H1 (cell line): Measurements from ENCODE around the gene SPOCK2. TPM values are rescaled to one million over a fixed set of nuclear protein-coding genes. Genes with fewer than 3 reads are reported as not detected.

Experiments used
- BACH1 ChIP-seq: IDR thresholded peaks from 2 replicates; pipeline ENCODE4 v1.6.1; 2012; ENCODE audit warnings: low read length, improper control_type of control experiment
- CBX8 ChIP-seq: fragments of 300-800, 300-1000 bp; sonication (generic); IDR thresholded peaks from 2 replicates; pipeline ENCODE4 v1.7.1; 2016; ENCODE audit warnings: low read depth, low read length, borderline replicate concordance
- CHD1 ChIP-seq: IDR thresholded peaks from 2 replicates; pipeline ENCODE4 v1.6.1; 2012; ENCODE audit warnings: low read depth, low read length, improper control_type of control experiment
- CHD7 ChIP-seq: fragments of 300-600 bp; sonication (generic); IDR thresholded peaks from 2 replicates; pipeline ENCODE4 v1.7.1; 2012; ENCODE audit warnings: low read length, moderate library complexity, mild to moderate bottlenecking, inconsistent platforms; ENCODE audit not compliant: insufficient replicate concordance
- E2F6 ChIP-seq: IDR thresholded peaks from 2 replicates; pipeline ENCODE4 v1.6.1; 2012; ENCODE audit warnings: inconsistent platforms
- EP300 ChIP-seq, 2 experiments: IDR thresholded peaks; 1 replicate in 1 of 2; 2 replicates in 1 of 2; pipeline ENCODE4 v1.6.1; 2011 to 2012; ENCODE audit warnings: low read depth in 2 of 2, low read length in 2 of 2, mild to moderate bottlenecking in 2 of 2, borderline replicate concordance in 1 of 2, inconsistent platforms in 1 of 2, moderate library complexity in 1 of 2
- JUN ChIP-seq: IDR thresholded peaks from 2 replicates; pipeline ENCODE4 v1.6.1; 2011; ENCODE audit warnings: low read depth, mild to moderate bottlenecking, improper control_type of control experiment, low read length
- KDM5A ChIP-seq: fragments of 200-600 bp; IDR thresholded peaks from 2 replicates; pipeline ENCODE4 v1.7.1; 2012; ENCODE audit warnings: mild to moderate bottlenecking, low read length, inconsistent platforms, mixed read lengths
- SP1 ChIP-seq: IDR thresholded peaks from 2 replicates; pipeline ENCODE4 v1.6.1; 2011; ENCODE audit warnings: low read depth, low read length
- SUZ12 ChIP-seq: fragments of 200-600 bp; sonication (generic); IDR thresholded peaks from 2 replicates; pipeline ENCODE4 v1.6.1; 2012; ENCODE audit warnings: mild to moderate bottlenecking, inconsistent platforms, low read length, moderate library complexity, mixed read lengths
- TAF7 ChIP-seq: optimal IDR thresholded peaks from 2 replicates; pipeline ENCODE3; 2011; ENCODE audit warnings: low read depth, mild to moderate bottlenecking, inconsistent platforms, low read length, moderate library complexity, borderline replicate concordance
- TBP ChIP-seq: IDR thresholded peaks from 2 replicates; pipeline ENCODE4 v1.6.1; 2011; ENCODE audit warnings: low read depth, low read length, improper control_type of control experiment
- polyA plus RNA-seq, 7 experiments: library from polyadenylated mRNA; depleted of rRNA in 3 of 7; stranded (reverse) in 5 of 7; unstranded in 2 of 7; fragments of >200 nt in 5 of 7; fragments of 200-250 nt in 2 of 7; gene quantifications; 1 replicate in 5 of 7; 2 replicates in 1 of 7; 4 replicates in 1 of 7; pipeline versions ENCODE4 v1.2.1 to v1.2.3, GENCODE V29; 2011 to 2013; ENCODE audit warnings: missing spikeins in 2 of 7, mixed read lengths in 2 of 7
- total RNA-seq: library from RNA; stranded (reverse); fragmentation: NEBNext Ultra II Directional; extraction: Animal tissue kit (Norgen Biotek cat#: 25700); gene quantifications from 2 replicates; pipeline ENCODE4 v1.2.1, GENCODE V29; 2021

Gene SPOCK2
- total and polyA plus RNA-seq, 2 of the 8 experiments (the other 6 are each of a cell fraction or from before 2014, with no cell fraction given): 1.5 to 1.9 TPM

GRCh38 chr10:72039377-72039776 lies 49.0 kb downstream of the SPOCK2 start (continued):
- no peak for TF ChIP-seq CHD7
- no peak for TF ChIP-seq SUZ12
- TF ChIP-seq KDM5A: no peak
- TF ChIP-seq BACH1: no peak
- TF ChIP-seq SP1: no peak
- no peak for TF ChIP-seq CBX8
- no peak for TF ChIP-seq TAF7
- no peak for TF ChIP-seq CHD1
- TF ChIP-seq EP300 (IDR thresholded peaks at IDR 0.05; ENCODE audit: borderline replicate concordance in 1 of 2, low read depth in 2 of 2, low read length in 2 of 2): no peak
- no peak for TF ChIP-seq JUN
- TF ChIP-seq E2F6: no peak
- TF ChIP-seq TBP: no peak
